Measurements from ENCODE around the gene ZBTB16. TPM values are rescaled to one million over a fixed set of nuclear protein-coding genes. Genes with fewer than 3 reads are reported as not detected.

Gene ZBTB16
- total RNA-seq, 2 donors from 2014 or later = 6.1 to 10.6 TPM

- Mint-ChIP-seq H3K27ac (no peak overlapping the region), H3K4me3 (no peak overlapping the region), H3K9me3 (no peaks in the 10 kb centered on the region), H3K4me1 (peaks cover 44% of the 10 kb centered on the region), H3K36me3 (ENCODE audit: low read depth) (peaks cover 11% of the 10 kb centered on the region), H3K27me3 (no peaks in the 10 kb centered on the region)
- ATAC-seq (replicated peaks) = no peak
These were observed 105.0 kb downstream of the ZBTB16 start for GRCh38 chr11:114164546-114164945.

GRCh38 chr11:114165326-114166230 lies 106.1 kb downstream of the ZBTB16 start:
- Mint-ChIP-seq H3K4me3 (no peak overlapping the region), H3K4me1 (peaks cover 35% of the 10 kb centered on the region), H3K27me3 (no peaks in the 10 kb centered on the region), H3K9me3 (no peaks in the 10 kb centered on the region), H3K27ac (no peak overlapping the region), H3K36me3 (ENCODE audit: low read depth) (peaks cover 11% of the 10 kb centered on the region)
- ATAC-seq (replicated peaks) = no peak

- peak overlapping the region; percentile 58 for H3K4me3 Mint-ChIP-seq
These were observed 106.9 kb downstream of the ZBTB16 start for GRCh38 chr11:114166362-114166761.

GRCh38 chr11:114166897-114167323 lies 107.4 kb downstream of the ZBTB16 start:
- Mint-ChIP-seq H3K4me3 (peak overlapping the region; percentile 58), H3K27me3 (no peaks in the 10 kb centered on the region), H3K27ac (peak overlapping the region; percentile 75), H3K36me3 (ENCODE audit: low read depth) (peaks cover 11% of the 10 kb centered on the region), H3K4me1 (peaks cover 34% of the 10 kb centered on the region), H3K9me3 (no peaks in the 10 kb centered on the region)
- peak; percentile 74 for ATAC-seq (replicated peaks)

More at GRCh38 chr11:114166362-114166761, 106.9 kb downstream of the ZBTB16 start:
- peaks cover 11% of the 10 kb centered on the region for H3K36me3 Mint-ChIP-seq (ENCODE audit: low read depth)
- H3K4me1 Mint-ChIP-seq = peaks cover 32% of the 10 kb centered on the region
- ATAC-seq (replicated peaks) = no peak
- peak overlapping the region; percentile 75 for H3K27ac Mint-ChIP-seq
- H3K9me3 Mint-ChIP-seq = no peaks in the 10 kb centered on the region
- H3K27me3 Mint-ChIP-seq = no peaks in the 10 kb centered on the region

- ATAC-seq (replicated peaks) = no peak
- Mint-ChIP-seq H3K36me3 (ENCODE audit: low read depth) (peaks cover 11% of the 10 kb centered on the region), H3K4me3 (peak overlapping the region; percentile 58), H3K27ac (peak overlapping the region; percentile 75), H3K4me1 (peaks cover 38% of the 10 kb centered on the region), H3K9me3 (no peaks in the 10 kb centered on the region), H3K27me3 (no peaks in the 10 kb centered on the region)
These were observed 107.8 kb downstream of the ZBTB16 start for GRCh38 chr11:114167355-114167754.

GRCh38 chr11:114167771-114168448 lies 108.4 kb downstream of the ZBTB16 start:
- Mint-ChIP-seq H3K4me3 (peak overlapping the region; percentile 58), H3K27me3 (no peaks in the 10 kb centered on the region), H3K36me3 (ENCODE audit: low read depth) (peaks cover 11% of the 10 kb centered on the region), H3K9me3 (no peaks in the 10 kb centered on the region), H3K4me1 (peaks cover 44% of the 10 kb centered on the region), H3K27ac (peak overlapping the region; percentile 75)
- ATAC-seq (replicated peaks) = no peak

- Mint-ChIP-seq H3K27me3 (no peaks in the 10 kb centered on the region), H3K9me3 (no peaks in the 10 kb centered on the region), H3K4me1 (peaks cover 52% of the 10 kb centered on the region), H3K4me3 (no peak overlapping the region), H3K27ac (peak overlapping the region; percentile 75), H3K36me3 (ENCODE audit: low read depth) (peaks cover 11% of the 10 kb centered on the region)
- ATAC-seq (replicated peaks) = no peak
These were observed 109.2 kb downstream of the ZBTB16 start for GRCh38 chr11:114168691-114169090.

GRCh38 chr11:114169321-114169749 lies 109.8 kb downstream of the ZBTB16 start:
- Mint-ChIP-seq H3K27me3 (no peaks in the 10 kb centered on the region), H3K4me3 (peak overlapping the region; percentile 5), H3K27ac (no peak overlapping the region), H3K9me3 (no peaks in the 10 kb centered on the region), H3K36me3 (ENCODE audit: low read depth) (peaks cover 11% of the 10 kb centered on the region), H3K4me1 (peaks cover 55% of the 10 kb centered on the region)
- ATAC-seq (replicated peaks) = no peak

- ATAC-seq (replicated peaks) = no peak
- no peaks in the 10 kb centered on the region for H3K27me3 Mint-ChIP-seq
- H3K4me3 Mint-ChIP-seq = no peak overlapping the region
- no peak overlapping the region for H3K27ac Mint-ChIP-seq
- peaks cover 55% of the 10 kb centered on the region for H3K4me1 Mint-ChIP-seq
- H3K9me3 Mint-ChIP-seq = no peaks in the 10 kb centered on the region
- H3K36me3 Mint-ChIP-seq (ENCODE audit: low read depth) = peaks cover 11% of the 10 kb centered on the region
These were observed 110.3 kb downstream of the ZBTB16 start for GRCh38 chr11:114169821-114170220.

GRCh38 chr11:114170226-114170625 lies 110.7 kb downstream of the ZBTB16 start:
- H3K4me3 Mint-ChIP-seq = no peak overlapping the region
- H3K36me3 Mint-ChIP-seq (ENCODE audit: low read depth) = peaks cover 11% of the 10 kb centered on the region
- no peak overlapping the region for H3K27ac Mint-ChIP-seq
- H3K9me3 Mint-ChIP-seq = no peaks in the 10 kb centered on the region
- no peaks in the 10 kb centered on the region for H3K27me3 Mint-ChIP-seq
- H3K4me1 Mint-ChIP-seq = peaks cover 55% of the 10 kb centered on the region
- ATAC-seq (replicated peaks) = no peak

- H3K36me3 Mint-ChIP-seq (ENCODE audit: low read depth) = peaks cover 11% of the 10 kb centered on the region
- peak overlapping the region; percentile 14 for H3K27ac Mint-ChIP-seq
- H3K9me3 Mint-ChIP-seq = no peaks in the 10 kb centered on the region
- peak overlapping the region; percentile 60 for H3K4me3 Mint-ChIP-seq
- ATAC-seq (replicated peaks) = no peak
- H3K27me3 Mint-ChIP-seq = no peaks in the 10 kb centered on the region
- peaks cover 50% of the 10 kb centered on the region for H3K4me1 Mint-ChIP-seq
These were observed 111.9 kb downstream of the ZBTB16 start for GRCh38 chr11:114171257-114172054.

- Mint-ChIP-seq H3K9me3 (no peaks in the 10 kb centered on the region), H3K36me3 (ENCODE audit: low read depth) (peaks cover 6% of the 10 kb centered on the region), H3K4me3 (peak overlapping the region; percentile 60), H3K4me1 (peaks cover 44% of the 10 kb centered on the region), H3K27ac (peak overlapping the region; percentile 14), H3K27me3 (no peaks in the 10 kb centered on the region)
- ATAC-seq (replicated peaks) = no peak
These were observed 112.7 kb downstream of the ZBTB16 start for GRCh38 chr11:114172055-114172861.

GRCh38 chr11:114172871-114173444 lies 113.4 kb downstream of the ZBTB16 start:
- ATAC-seq (replicated peaks) = peak; percentile 54
- Mint-ChIP-seq H3K4me3 (peak overlapping the region; percentile 60), H3K36me3 (ENCODE audit: low read depth) (peaks cover 2% of the 10 kb centered on the region), H3K9me3 (no peaks in the 10 kb centered on the region), H3K27ac (peak overlapping the region; percentile 14), H3K4me1 (peaks cover 37% of the 10 kb centered on the region), H3K27me3 (no peaks in the 10 kb centered on the region)

Measured in activated T-helper 17 cell treated with anti-CD3 and anti-CD28 coated beads, Interleukin-2, amount 50 U/mL, for 72 hours (primary cell).